Measurements from ENCODE around the gene SCML1.

The SCML1 gene, protein sequence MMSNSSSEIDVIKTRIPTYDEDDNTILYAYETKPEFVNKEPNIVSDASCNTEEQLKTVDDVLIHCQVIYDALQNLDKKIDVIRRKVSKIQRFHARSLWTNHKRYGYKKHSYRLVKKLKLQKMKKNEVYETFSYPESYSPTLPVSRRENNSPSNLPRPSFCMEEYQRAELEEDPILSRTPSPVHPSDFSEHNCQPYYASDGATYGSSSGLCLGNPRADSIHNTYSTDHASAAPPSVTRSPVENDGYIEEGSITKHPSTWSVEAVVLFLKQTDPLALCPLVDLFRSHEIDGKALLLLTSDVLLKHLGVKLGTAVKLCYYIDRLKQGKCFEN

DNA sequence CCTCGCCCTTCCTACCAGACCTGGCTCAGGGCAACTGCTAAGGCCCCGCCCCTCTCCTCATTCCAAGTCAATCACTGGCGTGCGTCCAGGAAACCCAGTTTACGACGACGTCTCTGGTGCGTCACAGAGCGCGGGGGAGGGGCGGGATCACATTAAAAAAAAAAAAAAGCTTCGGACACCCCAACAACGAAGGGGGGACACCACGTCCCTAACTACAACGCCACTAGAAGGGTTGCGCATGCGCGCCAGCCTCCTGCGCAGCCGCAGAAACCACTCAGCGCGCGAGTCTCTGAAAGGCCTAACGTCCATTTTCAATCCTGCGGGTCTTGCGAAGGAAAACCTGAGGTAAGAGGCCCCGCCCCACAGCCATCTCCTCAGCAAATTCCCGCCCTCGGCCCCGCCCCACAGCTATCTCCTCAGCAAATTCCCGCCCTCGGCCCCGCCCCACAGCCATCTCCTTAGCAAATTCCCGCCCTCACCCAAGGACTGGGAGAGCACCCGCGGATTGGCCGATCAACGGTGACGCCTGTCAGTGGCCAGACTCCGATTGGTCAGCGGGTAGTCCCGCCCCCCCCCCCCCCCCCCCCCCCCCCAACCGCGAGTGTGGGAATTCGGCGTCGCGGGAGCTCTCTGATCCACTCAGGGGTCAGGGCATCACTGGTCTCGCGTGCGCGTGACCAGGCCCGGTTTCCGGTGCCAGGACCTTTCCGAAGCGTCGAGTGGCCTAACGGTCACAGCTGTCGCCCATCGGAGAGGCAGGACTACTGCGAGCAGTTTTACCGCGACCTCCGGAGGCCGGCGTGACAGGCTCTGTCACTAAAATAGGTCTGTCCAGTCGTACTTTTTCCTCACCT lies at the start of gene SCML1:
Gene SCML1 (plus strand): TSS at position 638 of the 854 bp plus-strand sequence. CDS start 6,694 bp downstream, outside the sequence.
- no peak for DNase-seq

DNA sequence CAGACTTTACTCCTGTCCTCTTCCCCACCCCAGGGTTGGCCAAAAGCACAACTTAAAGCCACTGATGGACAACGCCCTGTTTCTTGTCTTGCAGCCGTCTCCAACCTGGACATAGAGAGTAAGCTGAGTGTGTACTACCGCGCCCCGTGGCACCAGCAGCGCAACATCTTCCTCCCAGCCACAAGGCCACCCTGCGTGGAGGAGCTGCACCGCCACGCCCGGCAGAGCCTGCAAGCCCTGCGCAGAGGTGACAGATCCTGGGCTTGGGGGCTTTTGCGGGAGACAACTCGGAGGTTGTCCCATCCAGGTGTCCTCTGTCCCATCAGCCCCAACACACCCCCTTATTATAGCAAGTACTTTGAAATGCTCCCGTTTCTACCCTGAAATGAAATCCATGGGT lies 49.6 kb upstream of the SCML1 start:
- DNase-seq = no peak

DNA sequence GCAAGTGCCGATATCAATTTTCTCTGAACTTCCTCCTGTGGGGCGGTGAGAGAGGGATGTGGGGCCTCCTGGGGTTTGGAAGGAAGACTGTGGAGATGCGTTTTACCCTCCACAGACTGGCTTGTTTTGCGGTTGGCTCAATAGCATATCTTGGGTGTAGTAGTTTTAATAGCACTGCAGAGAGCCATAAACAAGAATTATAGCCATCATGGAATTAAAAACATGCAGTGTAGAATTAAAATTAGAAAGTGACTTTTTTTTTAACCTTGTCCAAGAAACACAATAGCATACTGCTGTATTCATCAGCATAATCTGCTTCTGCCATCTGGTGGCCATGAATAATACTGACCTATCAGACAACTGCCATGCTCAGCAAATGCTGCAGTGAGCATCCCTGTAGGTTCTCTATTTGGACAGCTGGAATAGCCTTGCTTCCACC lies 47.3 kb upstream of the SCML1 start:
- DNase-seq = no peak

DNA sequence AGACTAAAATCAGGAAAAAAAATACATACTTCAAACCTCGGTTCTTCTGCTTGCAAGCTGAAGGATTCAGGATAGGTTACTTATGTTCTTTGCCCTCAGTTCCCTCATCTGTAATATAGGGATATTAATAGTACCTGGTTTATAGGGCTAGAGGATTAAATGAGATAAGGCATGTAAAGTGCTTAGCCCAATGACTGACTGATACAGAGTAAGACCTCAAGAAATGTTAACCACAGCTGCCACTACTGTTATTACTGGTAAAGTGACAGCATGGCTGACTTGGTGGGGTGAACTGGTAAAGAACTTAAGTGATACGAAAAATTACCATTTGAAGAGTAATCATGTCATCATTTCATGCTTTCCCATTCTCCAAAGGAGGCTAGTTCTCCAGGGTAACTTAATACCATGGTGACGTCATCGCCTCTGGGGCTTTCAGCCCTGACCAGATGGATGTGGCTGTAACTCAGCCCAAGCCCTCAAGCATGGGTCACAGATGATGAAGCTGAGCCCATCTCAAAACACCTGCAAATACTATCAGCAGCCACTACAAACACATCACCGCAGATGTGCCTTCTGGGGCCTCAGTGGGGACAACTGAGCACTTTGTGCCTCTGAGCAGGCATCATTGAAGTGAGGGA lies 44.5 kb upstream of the SCML1 start:
- no peak for DNase-seq

DNA sequence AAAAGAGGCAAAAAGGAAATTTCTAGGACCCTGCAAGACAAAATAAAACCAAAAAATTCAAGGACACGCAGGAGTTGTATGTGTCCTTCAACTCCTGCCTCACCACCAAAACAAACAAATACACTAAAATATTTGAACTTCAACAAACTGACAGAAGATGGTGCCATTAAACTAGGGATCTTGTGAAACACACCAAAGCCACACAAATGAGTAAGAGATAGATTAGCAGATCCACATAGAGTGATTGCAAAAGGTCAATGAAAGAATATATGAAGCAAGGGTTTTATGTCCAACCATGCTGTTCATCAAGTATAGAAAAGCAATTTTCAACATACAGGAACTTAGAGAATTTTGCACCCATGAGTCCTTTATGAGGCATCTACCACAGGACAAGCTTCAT lies 40.1 kb upstream of the SCML1 start:
- no peak for DNase-seq

DNA sequence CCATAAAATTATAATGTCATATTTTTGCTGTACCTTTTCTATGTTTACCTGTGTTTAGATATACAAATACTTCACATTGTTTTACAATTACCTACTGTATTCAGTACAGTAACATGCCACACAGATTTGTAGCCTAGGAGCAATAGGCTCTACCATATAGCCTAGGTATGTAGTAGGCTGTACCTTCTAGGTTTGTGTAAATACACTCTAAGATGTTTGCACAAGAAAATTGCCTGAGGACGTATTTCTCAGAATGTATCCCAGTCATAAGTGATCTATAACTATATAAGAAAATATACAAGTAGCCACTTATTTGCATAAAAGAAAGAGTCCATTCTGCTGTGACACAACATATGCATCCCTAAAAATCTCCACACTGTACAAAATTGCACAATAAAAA lies 36.3 kb upstream of the SCML1 start:
- DNase-seq = no peak

DNA sequence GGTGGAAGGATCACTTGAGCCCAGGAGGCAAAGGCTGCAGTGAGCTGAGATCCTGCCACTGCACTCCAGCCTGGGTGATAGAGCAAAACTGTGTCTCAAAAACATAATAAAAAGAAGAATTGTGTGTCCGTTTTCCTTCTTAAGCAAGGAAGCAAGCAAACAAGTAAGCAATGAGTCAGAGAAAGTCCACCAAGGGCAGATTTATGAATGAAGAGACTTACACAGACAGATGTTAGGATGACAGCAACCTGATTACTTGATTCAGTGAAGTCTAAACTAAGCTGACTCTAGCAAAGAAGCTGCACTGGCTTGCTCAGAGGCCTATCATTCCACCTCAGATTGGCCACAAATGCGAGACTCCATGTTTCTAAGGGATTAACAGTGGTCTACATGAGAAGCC lies 34.1 kb upstream of the SCML1 start:
- no peak for DNase-seq

DNA sequence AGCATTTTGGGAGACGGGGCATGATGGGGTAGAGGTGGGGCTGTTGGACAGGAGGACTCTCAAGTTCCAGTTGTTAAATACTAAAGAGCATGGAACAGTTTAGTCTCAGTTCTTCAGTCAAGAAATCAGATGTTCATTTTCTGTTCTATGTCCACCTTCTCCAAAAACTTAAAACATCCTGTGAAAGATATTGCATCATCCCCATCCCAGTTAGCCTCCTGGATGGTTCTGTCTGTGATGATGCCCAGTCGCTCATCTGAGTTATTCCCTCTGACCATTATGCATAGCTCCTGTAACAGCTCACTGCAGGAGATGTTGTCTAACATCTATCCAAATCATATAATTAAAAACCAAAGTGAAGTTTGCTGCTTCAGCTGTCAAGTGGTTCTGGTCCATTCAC lies 32.1 kb upstream of the SCML1 start:
- DNase-seq = no peak

DNA sequence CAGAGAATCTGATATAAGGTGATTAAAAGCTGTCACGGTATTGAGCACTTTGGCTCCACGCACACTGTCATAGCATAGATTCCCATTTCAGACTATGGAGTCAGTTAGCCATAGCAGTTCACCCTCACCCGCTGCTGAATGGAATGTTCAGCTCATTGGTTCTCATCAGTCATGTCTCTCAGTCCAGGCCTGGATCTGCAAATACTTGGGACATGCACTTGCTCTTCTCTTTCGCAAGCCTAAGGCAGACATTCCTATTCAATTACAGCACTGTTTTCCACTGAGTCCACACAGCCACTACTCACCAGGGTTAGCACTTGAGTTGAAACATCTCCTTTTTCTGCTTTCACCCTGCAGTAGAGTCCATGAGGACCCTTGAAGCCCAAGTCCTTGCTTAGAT lies 30.6 kb upstream of the SCML1 start:
- no peak for DNase-seq

DNA sequence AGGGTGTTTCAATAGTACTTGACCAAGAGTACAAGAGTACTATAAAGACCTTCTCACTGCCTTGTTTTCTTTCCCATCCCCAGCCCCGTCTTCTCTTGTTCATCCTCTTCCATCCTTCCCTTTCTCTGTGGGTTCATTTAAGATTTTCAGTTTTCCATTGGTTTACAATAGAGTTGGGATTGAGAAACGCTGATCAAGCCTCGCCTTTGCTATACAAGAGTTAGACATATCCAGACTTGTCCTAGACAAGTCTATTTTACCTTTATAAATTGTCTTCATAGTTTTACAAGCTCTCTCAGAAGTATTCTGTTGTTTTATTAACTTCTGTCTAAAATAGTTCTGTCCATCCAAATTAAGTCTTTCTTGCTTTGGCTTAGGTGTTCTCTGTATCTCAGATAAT lies 29.6 kb upstream of the SCML1 start:
- no peak for DNase-seq

DNA sequence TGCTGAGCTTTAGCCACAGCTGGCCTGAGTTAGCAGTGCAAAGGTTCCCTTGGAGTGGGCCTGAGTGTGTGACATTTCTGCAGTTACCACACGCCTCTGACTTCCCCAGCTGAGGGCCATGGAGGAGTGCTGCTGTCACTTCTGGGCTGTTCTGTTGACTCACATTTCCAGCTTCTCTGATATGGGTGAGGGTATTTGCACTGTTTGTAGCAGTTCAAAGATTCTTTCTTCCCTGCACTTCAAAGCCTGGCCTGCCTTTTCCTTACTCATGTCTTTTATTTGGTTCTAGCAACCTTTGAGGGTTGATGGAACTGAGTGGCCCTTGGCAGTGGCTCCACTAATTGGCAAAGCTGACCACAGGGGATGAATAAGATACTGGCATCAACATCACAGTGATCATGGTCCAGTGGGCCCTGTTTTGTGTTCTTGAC lies 26.4 kb upstream of the SCML1 start:
- no peak for DNase-seq

DNA sequence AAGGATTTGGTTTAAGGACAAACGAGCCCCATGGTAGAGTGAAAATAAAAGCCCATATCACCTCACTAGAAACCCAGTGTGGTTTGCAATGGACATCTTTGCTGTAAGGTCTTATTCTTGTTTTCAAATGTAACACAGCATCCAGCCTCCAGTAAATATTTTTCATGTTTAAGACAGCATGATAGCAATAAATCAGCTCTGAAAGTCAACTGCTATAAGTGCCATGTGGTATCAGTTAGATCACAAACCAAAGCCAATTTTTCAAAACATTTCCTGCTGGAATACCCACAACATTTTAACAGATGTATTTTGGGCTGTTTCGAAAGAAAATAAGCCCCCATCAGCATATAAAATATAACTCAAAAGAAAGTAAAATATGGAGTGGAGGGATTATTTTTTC lies 24.0 kb upstream of the SCML1 start:
- DNase-seq = no peak

DNA sequence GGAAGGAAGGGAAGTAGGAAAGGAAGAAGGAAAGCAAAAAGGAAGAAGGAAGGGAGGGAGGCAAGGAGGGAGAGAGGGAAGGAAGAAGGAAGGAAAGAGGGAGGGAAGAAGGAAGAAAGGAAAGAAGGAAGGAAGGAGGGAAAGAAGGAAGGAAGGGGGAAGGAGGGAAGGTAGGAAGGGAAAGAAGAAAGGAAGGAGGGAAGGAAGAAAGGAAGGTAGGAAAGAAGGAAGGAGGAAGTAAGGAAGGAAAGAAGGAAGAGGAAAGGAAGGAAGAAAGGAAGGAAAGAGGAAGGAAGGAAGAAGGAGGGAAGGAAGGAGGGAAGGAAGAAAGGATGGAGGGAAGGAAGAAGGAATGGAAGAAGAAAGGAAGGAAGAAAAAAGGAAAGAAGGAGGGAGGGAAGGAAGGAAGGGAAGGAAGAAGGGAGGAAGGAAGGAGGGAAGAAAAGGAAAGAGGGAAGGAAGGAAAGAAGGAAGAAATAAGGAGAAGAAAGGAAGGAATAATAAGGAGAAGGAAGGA lies 18.6 kb upstream of the SCML1 start:
- DNase-seq = no peak

DNA sequence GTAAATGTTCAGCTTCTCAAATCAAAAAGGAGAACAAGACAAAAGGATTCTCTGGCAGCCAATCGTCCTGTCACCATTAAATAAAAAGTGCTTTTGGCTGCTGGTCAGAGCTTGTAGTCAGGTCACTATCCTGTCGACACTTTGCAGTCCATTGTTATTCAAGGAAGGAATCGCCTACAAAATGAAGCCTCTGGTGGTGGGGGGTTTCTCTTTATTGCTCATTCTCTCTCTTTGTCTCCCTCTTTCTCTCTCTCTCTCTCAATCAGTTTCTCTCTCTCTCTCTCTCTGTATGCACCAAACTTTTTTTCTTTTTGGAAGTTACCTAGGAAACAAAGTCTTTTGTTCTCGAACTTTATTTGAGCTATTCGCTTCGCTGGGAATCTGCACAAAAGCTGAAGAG lies 17.6 kb upstream of the SCML1 start:
- no peak for DNase-seq

DNA sequence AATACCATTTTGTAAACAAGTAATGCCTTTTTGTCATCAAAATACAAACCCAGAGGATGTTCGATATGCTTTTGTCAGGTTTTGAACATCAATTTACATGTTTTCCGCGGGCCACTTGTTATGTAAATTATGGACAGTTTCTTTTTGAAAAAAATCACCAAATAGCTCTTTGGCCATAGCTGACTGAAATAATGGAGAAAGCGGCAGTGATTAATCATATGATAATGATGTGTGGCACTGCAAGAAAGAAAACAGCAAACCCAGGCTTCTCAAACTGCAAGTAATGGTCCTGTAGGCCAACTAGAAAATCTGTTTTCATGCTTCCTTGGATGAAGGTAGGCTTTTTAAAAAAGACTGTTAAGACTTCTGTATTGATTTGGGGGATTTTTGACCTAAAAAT lies 15.6 kb upstream of the SCML1 start:
- no peak for DNase-seq

DNA sequence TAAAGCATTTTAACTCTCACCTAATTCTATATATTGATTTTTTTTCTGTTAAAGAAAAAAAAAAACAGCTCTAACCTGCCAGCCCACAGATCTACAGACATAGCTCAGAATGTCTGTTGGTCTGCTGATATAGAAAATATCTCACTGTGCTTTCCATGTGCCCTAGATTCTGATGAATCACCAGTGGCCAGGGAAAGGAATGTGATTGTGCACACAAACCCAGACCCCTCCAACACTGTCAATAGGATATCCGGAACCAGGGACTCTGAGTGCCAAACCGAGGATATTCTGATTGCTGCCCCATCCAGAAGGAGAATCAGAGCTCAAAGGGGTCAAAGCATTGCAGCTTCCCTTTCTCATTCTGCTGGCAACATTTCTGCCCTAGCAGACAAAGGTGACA lies 12.1 kb upstream of the SCML1 start:
- no peak for DNase-seq

DNA sequence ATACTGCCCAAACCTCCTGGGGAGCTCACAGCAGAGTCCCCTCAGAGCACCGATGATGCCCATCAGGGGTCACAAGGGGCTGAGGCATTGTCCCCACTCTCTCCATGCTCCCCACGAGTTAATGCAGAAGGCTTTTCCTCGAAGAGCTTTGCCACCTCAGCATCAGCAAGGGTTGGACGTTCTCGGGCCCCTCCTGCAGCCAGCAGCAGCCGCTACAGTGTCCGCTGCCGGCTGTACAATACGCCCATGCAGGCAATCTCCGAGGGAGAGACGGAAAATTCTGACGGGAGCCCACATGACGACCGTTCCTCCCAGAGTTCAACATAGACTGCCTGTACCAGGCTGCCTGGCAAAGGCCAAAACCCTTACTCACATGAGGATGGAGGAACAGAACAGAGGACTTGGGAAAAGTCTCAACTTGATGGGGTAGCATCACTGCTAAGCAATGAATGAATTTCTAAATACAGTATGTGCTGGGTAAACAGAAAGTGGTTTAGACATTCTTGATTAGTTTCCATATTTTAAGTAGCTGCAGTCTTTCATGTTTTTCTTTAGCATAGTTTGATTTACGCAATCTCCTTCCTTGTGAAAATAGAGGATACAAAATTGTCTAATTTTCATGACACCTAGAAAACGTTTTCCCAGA lies 5.0 kb upstream of the SCML1 start:
- DNase-seq = no peak

DNA sequence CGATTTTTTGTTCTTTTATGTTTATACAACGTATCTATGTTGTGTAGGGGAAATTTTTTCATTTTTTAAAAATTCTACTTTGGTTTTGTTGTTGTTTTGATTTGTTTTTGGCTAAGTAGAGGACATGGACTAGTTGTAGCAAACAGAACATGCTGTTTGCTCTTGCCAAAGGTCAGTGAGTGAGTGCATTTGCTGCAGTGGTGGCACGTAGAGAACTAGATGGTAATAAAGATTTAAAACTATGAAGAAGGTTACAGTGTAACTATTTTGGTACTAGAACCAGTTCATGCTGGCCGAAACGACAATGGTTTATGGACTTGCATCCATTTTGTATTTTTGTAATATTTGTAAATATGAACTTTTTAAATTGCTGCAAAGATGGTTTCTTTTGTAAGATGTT lies 1.9 kb upstream of the SCML1 start:
- DNase-seq = no peak

DNA sequence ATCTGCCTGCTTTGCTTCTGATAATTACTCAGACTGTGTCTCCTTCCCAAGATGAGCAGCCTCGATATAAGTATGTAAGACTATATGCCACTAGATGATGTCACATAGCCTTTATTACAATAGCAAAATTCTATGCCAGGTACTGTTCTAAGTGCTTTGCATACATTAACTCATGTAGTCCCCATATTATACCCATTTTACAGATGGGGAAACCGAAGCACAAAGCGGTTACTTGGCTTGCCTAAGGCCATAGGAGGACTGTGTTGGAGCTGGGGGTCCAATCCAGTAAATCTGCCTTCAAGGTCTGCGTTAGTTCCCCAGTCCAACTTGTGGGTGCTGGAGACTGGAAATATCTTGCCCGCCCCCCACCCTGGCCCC lies 826 bp upstream of the SCML1 start:
- no peak for DNase-seq

DNA sequence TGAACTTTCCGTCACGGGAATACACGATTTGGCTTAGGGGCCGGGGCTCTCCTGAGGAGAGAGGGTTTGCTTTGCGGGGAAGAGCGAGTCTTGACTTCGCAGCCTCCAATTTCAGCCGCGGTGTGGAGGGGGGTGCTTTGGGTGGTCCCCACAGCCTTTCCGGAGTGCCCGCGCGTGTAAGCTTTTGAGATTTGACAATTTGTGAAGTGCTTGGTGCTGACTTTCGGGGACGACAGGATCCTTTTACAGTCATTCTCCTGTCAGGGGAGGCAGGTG lies 355 bp downstream of the SCML1 start:
- no peak for DNase-seq

DNA sequence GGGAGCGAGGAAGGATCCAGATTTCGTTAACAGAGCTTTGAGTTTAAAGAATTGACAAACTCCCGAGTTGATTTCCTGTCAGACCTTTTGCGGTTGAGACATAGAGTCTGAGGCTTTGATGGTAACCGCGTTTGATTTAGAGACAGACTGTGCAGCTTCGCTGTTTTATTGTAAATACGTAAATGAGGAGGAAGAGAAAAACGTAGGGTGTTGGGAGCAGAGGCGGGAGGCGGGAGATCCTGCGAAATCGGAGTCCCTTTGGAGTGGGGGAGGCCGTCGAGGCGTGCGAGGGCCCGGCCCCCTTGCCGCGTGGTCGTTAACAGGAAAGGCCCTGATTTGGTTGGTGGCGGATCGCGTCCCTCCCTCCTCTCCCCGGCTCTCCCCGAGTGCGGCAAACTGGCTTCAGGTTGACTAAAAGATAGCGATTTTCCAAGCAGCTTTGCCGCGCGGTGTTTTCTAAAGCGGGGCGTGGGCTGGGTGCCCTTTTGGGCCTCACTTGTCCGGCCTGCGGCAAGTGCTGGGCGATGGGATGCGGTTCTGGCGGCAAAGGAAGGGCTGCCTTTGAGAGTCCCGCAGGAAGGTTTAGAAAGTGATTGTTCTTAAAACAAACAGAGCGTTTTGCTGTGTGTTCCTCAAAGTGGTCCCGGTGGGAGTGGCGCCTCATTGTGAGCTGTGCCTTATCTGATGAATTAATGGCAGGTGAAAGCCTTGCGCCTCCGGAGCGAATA lies 857 bp downstream of the SCML1 start:
- no peak for DNase-seq

DNA sequence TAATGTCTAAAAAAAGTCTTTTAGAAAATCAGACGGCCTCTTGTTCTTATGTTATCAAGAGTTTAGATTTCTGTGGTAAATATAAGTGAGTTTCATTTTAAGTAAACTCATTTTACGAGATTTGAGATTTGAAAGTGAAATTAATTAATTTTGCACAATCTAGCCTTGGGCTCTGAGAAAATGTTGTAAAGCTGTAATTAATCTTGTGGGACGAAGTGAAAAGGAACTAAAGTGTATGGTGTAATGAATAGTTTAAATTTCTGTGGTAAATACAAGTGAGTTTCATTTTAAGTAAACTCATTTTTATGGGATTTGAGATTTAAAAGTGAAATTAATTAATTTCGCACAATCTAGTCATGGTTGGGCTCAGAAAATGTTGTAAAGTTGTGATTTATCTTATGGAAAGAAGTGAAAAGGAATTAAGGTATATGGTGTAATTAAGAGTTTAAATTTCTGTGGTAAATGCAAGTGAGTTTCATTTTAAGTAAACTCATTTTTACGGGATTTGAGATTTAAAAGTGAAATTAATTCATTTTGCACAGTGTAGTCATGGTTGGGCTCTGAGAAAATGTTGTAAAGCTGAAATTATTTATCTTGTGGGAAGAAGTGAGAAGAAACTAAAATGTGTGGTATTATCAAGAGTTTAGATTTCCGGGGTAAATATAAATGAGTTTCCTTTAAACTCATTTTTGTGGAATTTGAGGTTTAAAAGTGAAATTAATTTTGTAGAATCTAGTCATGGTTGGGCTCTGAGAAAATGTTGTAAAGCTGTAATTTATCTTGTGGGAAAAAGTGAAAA lies 1.6 kb downstream of the SCML1 start:
- no peak for DNase-seq

All from NK-92 treated with Interleukin-12 subunit alpha and Interleukin-12 subunit beta, amount 100 ng/mL, for 24 hours (cell line).